Subcutaneous abdominal adipose tissue (tissue), 5 donors: ENCODE data around the gene FAM53B.
A peak's percentile ranks its signal among the peaks of the same experiment; 100 is the strongest.

Source experiments
- H3K27ac ChIP-seq: one replicate; pipeline ENCODE4 v1.7.0; 2013; ENCODE audit warnings: low read depth, mild to moderate bottlenecking, inconsistent platforms, low read length, moderate library complexity
- H3K27me3 ChIP-seq, 5 donors: one replicate each; pipeline ENCODE4 v1.7.0; 2013; ENCODE audit warnings: low read length in 5 of 5, inconsistent platforms in 1 of 5; ENCODE audit not compliant: control insufficient read depth in 5 of 5, insufficient read depth in 4 of 5
- H3K36me3 ChIP-seq, 5 donors: one replicate each; pipeline ENCODE4 v1.7.0; 2013; ENCODE audit warnings: low read length in 5 of 5; ENCODE audit not compliant: control insufficient read depth in 5 of 5, insufficient read depth in 5 of 5
- H3K4me1 ChIP-seq, 5 donors: one replicate each; pipeline ENCODE4 v1.7.0; 2013; ENCODE audit warnings: low read length in 5 of 5, mild to moderate bottlenecking in 3 of 5, moderate library complexity in 1 of 5; ENCODE audit not compliant: control insufficient read depth in 5 of 5, insufficient read depth in 5 of 5
- H3K4me3 ChIP-seq, 5 donors: one replicate each; pipeline ENCODE4 v1.7.0; 2013; ENCODE audit warnings: low read length in 5 of 5, low read depth in 1 of 5
- H3K9ac ChIP-seq, 5 donors: one replicate each; pipeline ENCODE4 v1.7.0; 2013; ENCODE audit warnings: low read length in 5 of 5, mild to moderate bottlenecking in 4 of 5, moderate library complexity in 3 of 5
- H3K9me3 ChIP-seq, 5 donors: one replicate each; pipeline ENCODE4 v1.7.0; 2013; ENCODE audit warnings: low read length in 5 of 5; ENCODE audit not compliant: control insufficient read depth in 5 of 5
- donor health status: healthy.
- donor health status: healthy.
- donor health status: healthy.
- donor health status: healthy.
- donor health status: healthy.

The FAM53B gene

DNA sequence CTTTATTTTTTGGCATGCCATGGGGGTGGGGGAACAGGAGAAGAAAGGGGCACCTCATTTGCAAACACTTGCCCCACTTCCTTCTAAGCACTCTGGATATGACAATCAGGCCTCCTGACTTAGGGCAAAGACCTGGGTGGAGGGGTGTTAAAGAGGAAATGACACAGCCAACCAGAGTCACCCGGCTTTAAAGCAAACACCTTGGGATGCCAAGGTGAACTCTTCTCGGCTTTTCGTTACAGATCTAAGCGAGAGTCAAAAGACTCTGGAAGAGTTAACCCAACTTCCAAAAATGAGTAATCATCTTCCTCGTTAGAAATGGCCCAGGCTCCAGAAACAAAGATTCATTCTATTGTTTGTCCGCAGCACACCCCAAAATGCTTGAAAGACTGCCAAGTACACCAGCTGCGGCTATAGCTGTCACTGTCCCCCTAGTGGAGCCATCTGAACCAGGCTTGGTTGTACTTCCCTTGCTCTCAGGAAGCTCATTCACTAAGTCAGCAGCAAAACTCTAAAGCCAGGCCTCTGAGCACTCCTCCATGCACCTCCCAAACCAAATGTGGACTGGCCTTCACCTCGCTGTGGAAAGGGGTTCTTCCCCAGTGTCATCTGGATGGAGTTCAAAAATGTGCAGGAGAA, 24.8 kb downstream of the FAM53B start:
- no peaks in the 10 kb centered on the region for H3K27me3 ChIP-seq
- no peaks in the 10 kb centered on the region for H3K9me3 ChIP-seq
- no peaks in the 10 kb centered on the region for H3K36me3 ChIP-seq
- H3K27ac ChIP-seq, result peak overlapping the region; percentile 60
- no peak overlapping the region for H3K9ac ChIP-seq
- peaks cover 19 to 92% (median 79%) of the 10 kb centered on the region in 5 donors for H3K4me1 ChIP-seq
- no peak overlapping the region for H3K4me3 ChIP-seq

DNA sequence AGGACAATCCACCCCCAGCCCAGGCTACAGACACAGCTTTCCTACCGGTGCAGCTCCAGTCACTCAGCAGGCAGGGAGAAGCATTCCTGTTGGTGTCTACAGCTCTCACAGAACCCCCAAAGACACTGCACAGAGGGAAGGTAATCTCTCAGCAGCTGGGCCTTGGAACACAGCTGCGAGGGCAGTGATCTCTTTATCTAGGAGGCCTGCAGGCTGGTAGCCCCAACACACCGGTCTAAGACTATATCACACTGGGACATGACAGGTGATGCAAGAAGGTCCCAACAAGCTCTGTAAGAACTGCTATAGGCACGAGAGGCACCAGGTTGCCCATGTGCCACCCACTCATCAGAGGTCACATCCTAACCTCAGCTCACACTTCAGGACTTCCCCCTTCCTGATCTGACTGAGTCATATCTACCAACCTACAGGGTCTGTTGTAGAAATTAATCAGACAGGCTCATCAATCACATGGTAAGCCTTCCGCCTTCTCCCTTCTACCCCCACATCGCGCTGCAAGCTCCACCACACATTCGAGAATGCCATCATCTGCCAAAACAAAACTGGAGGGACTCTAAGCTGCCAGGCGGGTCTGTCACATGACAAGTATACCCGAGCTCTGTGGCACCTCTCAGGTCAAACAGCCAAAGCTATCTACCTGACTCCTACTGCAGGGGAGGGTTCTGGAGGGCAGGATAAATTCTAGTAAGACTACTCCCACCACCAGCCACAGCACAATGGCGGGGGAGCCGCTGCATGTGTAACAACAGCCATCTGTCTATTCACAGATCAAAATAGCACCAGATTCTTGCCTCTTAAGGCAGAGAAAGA, 26.1 kb downstream of the FAM53B start:
- H3K4me3 ChIP-seq, result peak overlapping the region in 1 of 5 donors; percentile 4
- H3K27me3 ChIP-seq, result no peaks in the 10 kb centered on the region
- peaks cover 19 to 92% (median 79%) of the 10 kb centered on the region in 5 donors for H3K4me1 ChIP-seq
- H3K9ac ChIP-seq, result no peak overlapping the region
- no peaks in the 10 kb centered on the region for H3K36me3 ChIP-seq
- peak overlapping the region; percentile 60 for H3K27ac ChIP-seq
- no peaks in the 10 kb centered on the region for H3K9me3 ChIP-seq

DNA sequence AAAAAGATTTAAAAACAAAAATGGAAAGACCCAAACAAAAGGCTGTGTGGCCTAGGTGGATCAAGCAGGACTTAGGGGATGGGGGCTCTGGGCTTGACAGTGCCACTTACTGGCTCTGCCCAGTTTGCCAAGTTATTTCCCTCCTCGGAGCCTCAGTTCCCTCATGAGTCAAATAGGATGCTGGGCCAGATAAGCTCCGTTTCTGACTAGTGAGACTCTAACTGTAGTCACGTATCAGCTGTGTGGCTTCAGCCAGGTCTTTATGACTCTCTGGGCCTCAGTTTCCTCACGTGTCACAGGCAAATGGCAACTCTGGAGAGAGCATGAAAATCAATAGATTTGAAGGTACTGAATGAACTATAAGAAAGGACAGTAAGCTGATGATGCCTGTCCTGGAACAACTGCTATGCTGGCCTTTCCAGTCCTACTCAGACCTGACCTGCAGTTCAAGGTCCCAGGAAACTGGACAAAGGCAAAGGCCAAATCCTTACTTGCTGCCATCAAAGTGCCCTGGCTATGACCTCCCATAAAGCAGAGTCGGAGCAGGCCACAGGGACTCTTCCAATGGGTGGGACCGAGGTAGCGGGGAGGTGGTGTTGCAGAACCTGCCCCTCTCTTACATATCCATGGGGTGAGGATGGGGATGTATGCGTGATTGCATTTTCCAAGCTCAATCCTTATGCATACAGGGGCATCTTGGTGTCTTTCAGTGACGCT, 27.0 kb downstream of the FAM53B start:
- no peaks in the 10 kb centered on the region for H3K27me3 ChIP-seq
- no peaks in the 10 kb centered on the region for H3K36me3 ChIP-seq
- H3K4me3 ChIP-seq, result no peak overlapping the region
- peak overlapping the region; percentile 1 for H3K27ac ChIP-seq
- H3K9ac ChIP-seq, result no peak overlapping the region
- no peaks in the 10 kb centered on the region for H3K9me3 ChIP-seq
- H3K4me1 ChIP-seq, result peaks cover 15 to 91% (median 76%) of the 10 kb centered on the region in 5 donors

DNA sequence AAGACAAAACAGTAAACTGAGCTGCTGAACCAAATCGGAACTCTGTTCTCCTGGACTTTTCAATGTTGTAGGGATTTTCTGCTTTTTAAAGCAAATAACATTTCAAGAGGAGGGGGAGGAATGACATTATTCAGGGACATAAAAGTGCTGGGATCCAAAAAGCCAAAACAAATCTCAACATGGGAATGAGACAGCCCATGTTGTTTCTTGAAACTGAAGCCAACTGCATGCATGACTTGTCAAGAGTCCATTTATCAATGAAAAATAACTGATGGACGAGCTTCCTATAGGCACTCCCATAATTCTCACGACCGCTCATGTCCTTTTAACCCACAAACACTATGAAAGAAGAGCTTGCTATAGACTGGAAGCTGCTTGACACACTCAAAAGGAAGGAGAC, 27.8 kb downstream of the FAM53B start:
- H3K27ac ChIP-seq, result no peak overlapping the region
- peaks cover 14 to 83% (median 68%) of the 10 kb centered on the region in 5 donors for H3K4me1 ChIP-seq
- no peaks in the 10 kb centered on the region for H3K36me3 ChIP-seq
- H3K9ac ChIP-seq, result no peak overlapping the region
- H3K27me3 ChIP-seq, result no peaks in the 10 kb centered on the region
- H3K9me3 ChIP-seq, result no peaks in the 10 kb centered on the region
- H3K4me3 ChIP-seq, result no peak overlapping the region

- Histone ChIP-seq H3K4me3 (no peak overlapping the region), H3K36me3 (no peaks in the 10 kb centered on the region), H3K9me3 (no peaks in the 10 kb centered on the region), H3K27ac (no peak overlapping the region), H3K27me3 (no peaks in the 10 kb centered on the region), H3K4me1 (peaks cover 15 to 84% (median 68%) of the 10 kb centered on the region in 5 donors), H3K9ac (no peak overlapping the region)
Observed at GRCh38 chr10:124715439-124715838, 28.7 kb downstream of the FAM53B start.

DNA sequence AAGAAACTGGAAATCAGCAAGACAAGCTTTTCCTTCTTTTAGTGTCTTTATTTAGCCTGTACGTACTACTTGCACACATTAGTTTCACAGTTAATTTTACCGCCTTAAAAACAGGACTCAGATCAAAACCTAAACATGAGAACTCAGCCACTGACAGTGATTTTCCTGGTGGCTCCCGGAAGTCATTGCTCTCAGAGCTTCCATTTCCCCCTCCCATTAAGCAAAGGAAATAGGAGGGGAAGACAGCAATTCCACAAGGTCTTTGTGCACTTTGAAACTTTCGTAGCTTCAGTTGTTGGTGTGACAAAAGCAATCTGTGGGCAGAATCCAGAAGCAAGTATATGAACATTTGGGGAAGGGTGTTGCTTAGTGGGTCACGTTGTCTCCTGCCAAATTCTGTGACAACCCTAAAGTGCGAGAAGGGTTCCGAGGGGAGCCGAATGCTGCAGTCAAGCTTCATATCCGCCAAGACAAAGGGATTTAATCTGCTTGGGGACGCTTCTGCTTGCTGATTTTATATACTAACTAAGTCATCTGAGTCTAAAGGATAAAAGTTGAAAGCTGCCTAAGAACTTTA, 30.4 kb downstream of the FAM53B start:
- Histone ChIP-seq H3K9me3 (no peaks in the 10 kb centered on the region), H3K36me3 (no peaks in the 10 kb centered on the region), H3K4me1 (peaks cover 24 to 87% (median 72%) of the 10 kb centered on the region in 5 donors), H3K9ac (no peak overlapping the region), H3K27me3 (no peaks in the 10 kb centered on the region), H3K27ac (peak overlapping the region; percentile 44), H3K4me3 (peak overlapping the region in 1 of 5 donors; percentile 19)

DNA sequence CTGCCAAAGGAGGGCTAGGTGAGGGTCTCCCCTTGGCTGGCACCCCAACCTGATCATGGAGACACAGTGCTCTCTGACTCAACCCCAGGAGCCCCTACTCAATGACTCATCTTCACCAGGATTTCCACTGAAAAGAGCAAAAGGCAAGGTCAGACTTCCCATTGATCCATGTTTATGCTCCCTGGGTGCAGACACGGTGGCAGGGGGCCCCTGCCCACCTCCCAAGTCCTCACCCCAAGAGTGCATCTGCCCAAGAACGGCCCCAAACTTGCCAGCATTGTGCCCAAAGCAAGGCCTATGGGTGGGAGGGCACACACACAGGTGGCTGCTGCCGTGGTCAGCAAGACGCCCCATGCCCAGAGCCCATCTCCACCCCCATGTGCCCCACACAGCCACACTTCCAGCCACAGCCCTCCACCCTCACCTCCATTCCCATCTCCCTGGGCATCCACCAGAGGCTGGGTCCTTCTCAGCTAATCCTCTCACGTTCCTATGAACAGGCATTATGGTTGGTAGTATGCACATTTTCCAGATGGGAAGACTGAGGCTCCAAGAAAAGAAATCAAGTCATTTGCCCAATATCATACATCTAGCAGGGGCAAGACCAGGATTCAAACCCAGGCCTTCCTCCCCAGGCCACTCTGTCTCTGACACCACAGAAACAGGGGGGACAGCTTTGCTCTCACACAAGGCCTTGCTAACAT, 31.3 kb downstream of the FAM53B start:
- Histone ChIP-seq H3K36me3 (no peaks in the 10 kb centered on the region), H3K27me3 (no peaks in the 10 kb centered on the region), H3K4me3 (no peak overlapping the region), H3K9me3 (no peaks in the 10 kb centered on the region), H3K9ac (no peak overlapping the region), H3K4me1 (peaks cover 27 to 87% (median 72%) of the 10 kb centered on the region in 5 donors), H3K27ac (peak overlapping the region; percentile 44)

- Histone ChIP-seq H3K9me3 (no peaks in the 10 kb centered on the region), H3K36me3 (peaks cover 0 to 5% (median 0%) of the 10 kb centered on the region in 5 donors), H3K27me3 (no peaks in the 10 kb centered on the region), H3K4me3 (no peak overlapping the region), H3K27ac (peak overlapping the region; percentile 74), H3K4me1 (peaks cover 38 to 89% (median 79%) of the 10 kb centered on the region in 5 donors), H3K9ac (no peak overlapping the region)
Observed at GRCh38 chr10:124711145-124711544, 33.0 kb downstream of the FAM53B start.

- Histone ChIP-seq H3K27me3 (no peaks in the 10 kb centered on the region), H3K4me3 (no peak overlapping the region), H3K36me3 (peaks cover 0 to 12% (median 7%) of the 10 kb centered on the region in 5 donors), H3K27ac (peak overlapping the region; percentile 74), H3K4me1 (peaks cover 38 to 89% (median 81%) of the 10 kb centered on the region in 5 donors), H3K9ac (peak overlapping the region in 2 of 5 donors; percentile 8 to 36), H3K9me3 (no peaks in the 10 kb centered on the region)
Observed at GRCh38 chr10:124710266-124710881, 33.8 kb downstream of the FAM53B start.
